ENCODE measurements around the gene GUSB. TPM values are rescaled to one million over a fixed set of nuclear protein-coding genes. Genes with fewer than 3 reads are reported as not detected.
"Not testable (repeated sequence)": the region's sequence is repeated elsewhere in the genome, so short reads cannot be mapped to it uniquely, and the experiment has no call there.

Gene GUSB
- polyA plus RNA-seq, 3 donors = 28.3 to 38.1 (median 36.9) TPM

GRCh38 chr7:65978891-65979582 lies 3.0 kb downstream of the GUSB start:
- WGBS, 3 donors = 95 to 96% (median 95%) methylated on average over 18 of the region's 18 CpGs
- no peak overlapping the region for H3K27ac ChIP-seq (ENCODE audit: low read depth, low read length)

GRCh38 chr7:65976659-65977196 lies 5.3 kb downstream of the GUSB start:
- no peak overlapping the region for H3K27ac ChIP-seq (ENCODE audit: low read depth, low read length)
- WGBS, 3 donors = 93% methylated on average over 16 of the region's 16 CpGs

GRCh38 chr7:65975814-65976445 lies 6.1 kb downstream of the GUSB start:
- H3K27ac ChIP-seq (ENCODE audit: low read depth, low read length) = no peak overlapping the region
- WGBS, 3 donors = 94 to 98% (median 94%) methylated on average over 11 of the region's 11 CpGs

- H3K27ac ChIP-seq (ENCODE audit: low read depth, low read length) = no peak overlapping the region
- 83 to 96% (median 84%) methylated on average over 9 of the region's 9 CpGs for WGBS, 3 donors
Observed at GRCh38 chr7:65974876-65975275, 7.1 kb downstream of the GUSB start.

- 91 to 92% (median 92%) methylated on average over 29 of the region's 29 CpGs for WGBS, 3 donors
- no peak overlapping the region for H3K27ac ChIP-seq (ENCODE audit: low read depth, low read length)
Observed at GRCh38 chr7:65974191-65974801, 7.7 kb downstream of the GUSB start.

- 95 to 96% (median 96%) methylated on average over 13 of the region's 13 CpGs for WGBS, 3 donors
- no peak overlapping the region for H3K27ac ChIP-seq (ENCODE audit: low read depth, low read length)
Observed at GRCh38 chr7:65972976-65973375, 9.0 kb downstream of the GUSB start.

GRCh38 chr7:65971021-65971420 lies 11.0 kb downstream of the GUSB start:
- no peak overlapping the region for H3K27ac ChIP-seq (ENCODE audit: low read depth, low read length)
- 95 to 97% (median 95%) methylated on average over 8 of the region's 8 CpGs for WGBS, 3 donors

GRCh38 chr7:65968256-65969185 lies 13.5 kb downstream of the GUSB start:
- WGBS, 3 donors = 94 to 95% (median 94%) methylated on average over 26 of the region's 26 CpGs
- no peak overlapping the region for H3K27ac ChIP-seq (ENCODE audit: low read depth, low read length)

GRCh38 chr7:65967361-65968155 lies 14.5 kb downstream of the GUSB start:
- WGBS, 3 donors = 93 to 95% (median 93%) methylated on average over 17 of the region's 17 CpGs
- no peak overlapping the region for H3K27ac ChIP-seq (ENCODE audit: low read depth, low read length)

GRCh38 chr7:65966146-65966545 lies 15.9 kb downstream of the GUSB start:
- no peak overlapping the region for H3K27ac ChIP-seq (ENCODE audit: low read depth, low read length)
- 93 to 99% (median 96%) methylated on average over 6 of the region's 6 CpGs for WGBS, 3 donors

GRCh38 chr7:65964671-65965070 lies 17.3 kb downstream of the GUSB start:
- not testable (repeated sequence) for H3K27ac ChIP-seq (ENCODE audit: low read depth, low read length)
- 92 to 96% (median 96%) methylated on average over 3 of the region's 3 CpGs for WGBS, 3 donors

GRCh38 chr7:65962033-65962432 lies 20.0 kb downstream of the GUSB start:
- no peak overlapping the region for H3K27ac ChIP-seq (ENCODE audit: low read depth, low read length)
- 72 to 91% (median 84%) methylated on average over 6 of the region's 6 CpGs for WGBS, 3 donors

GRCh38 chr7:65960351-65961074 lies 21.5 kb downstream of the GUSB start:
- 76 to 78% (median 78%) methylated on average over 19 of the region's 19 CpGs for WGBS, 3 donors
- H3K27ac ChIP-seq (ENCODE audit: low read depth, low read length) = no peak overlapping the region

- WGBS, 3 donors = 84 to 94% (median 94%) methylated on average over 4 of the region's 4 CpGs
- H3K27ac ChIP-seq (ENCODE audit: low read depth, low read length) = no peak overlapping the region
Observed at GRCh38 chr7:65955718-65956117, 26.3 kb downstream of the GUSB start.

GRCh38 chr7:65953890-65954450 lies 28.0 kb downstream of the GUSB start:
- 90 to 93% (median 92%) methylated on average over 15 of the region's 15 CpGs for WGBS, 3 donors
- H3K27ac ChIP-seq (ENCODE audit: low read depth, low read length) = no peak overlapping the region

GRCh38 chr7:65953001-65953720 lies 28.9 kb downstream of the GUSB start:
- WGBS, 3 donors = 74 to 90% (median 84%) methylated on average over 5 of the region's 5 CpGs
- H3K27ac ChIP-seq (ENCODE audit: low read depth, low read length) = no peak overlapping the region

Data from adipose tissue (tissue), 3 donors.